Transverse colon (tissue), 4 donors: ENCODE results near the gene KCNE4.

ENCODE experiments used
- POLR2AphosphoS5 ChIP-seq, 3 donors: sonication (generic); formaldehyde crosslinking; IDR thresholded peaks; one replicate each; pipeline ENCODE4 v1.6.1; 2016; ENCODE audit warnings: antibody characterized with exemption in 3 of 3
- TF ChIP-seq, protein P1 (sequence below), 5 experiments: fragments of 200-600 bp in 3 of 5; fragments of 450-650 bp in 2 of 5; sonication (generic) in 3 of 5; IDR thresholded peaks; 1 replicate in 2 of 5; 2 replicates in 3 of 5; pipeline ENCODE4 v1.5.1; 2016 to 2017; ENCODE audit warnings: antibody characterized with exemption in 5 of 5, inconsistent platforms in 3 of 5, mild to moderate bottlenecking in 2 of 5, moderate library complexity in 1 of 5

DNA sequence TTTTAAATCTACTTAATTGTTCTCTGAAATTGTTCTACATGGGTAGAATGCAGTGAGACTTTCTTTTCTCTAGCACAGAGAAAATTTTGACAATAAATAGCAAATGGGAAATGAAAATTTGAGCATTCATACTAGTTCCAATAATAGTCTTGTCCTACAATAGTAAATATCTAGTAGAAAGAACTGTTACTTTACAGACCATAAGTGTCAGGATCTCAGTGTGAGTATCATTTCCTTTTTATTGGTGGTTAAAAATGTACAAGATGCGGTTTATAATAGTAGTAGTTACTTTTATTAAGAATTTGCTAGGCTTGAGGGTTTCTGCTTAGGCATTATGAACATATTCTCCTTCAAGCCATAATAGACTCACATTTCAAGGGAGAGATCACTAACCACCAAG, 43.2 kb downstream of the KCNE4 start:
- TF ChIP-seq, protein P1, sequence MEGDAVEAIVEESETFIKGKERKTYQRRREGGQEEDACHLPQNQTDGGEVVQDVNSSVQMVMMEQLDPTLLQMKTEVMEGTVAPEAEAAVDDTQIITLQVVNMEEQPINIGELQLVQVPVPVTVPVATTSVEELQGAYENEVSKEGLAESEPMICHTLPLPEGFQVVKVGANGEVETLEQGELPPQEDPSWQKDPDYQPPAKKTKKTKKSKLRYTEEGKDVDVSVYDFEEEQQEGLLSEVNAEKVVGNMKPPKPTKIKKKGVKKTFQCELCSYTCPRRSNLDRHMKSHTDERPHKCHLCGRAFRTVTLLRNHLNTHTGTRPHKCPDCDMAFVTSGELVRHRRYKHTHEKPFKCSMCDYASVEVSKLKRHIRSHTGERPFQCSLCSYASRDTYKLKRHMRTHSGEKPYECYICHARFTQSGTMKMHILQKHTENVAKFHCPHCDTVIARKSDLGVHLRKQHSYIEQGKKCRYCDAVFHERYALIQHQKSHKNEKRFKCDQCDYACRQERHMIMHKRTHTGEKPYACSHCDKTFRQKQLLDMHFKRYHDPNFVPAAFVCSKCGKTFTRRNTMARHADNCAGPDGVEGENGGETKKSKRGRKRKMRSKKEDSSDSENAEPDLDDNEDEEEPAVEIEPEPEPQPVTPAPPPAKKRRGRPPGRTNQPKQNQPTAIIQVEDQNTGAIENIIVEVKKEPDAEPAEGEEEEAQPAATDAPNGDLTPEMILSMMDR (IDR thresholded peaks at IDR 0.05) = no peak
- no peak for TF ChIP-seq POLR2AphosphoS5 (IDR thresholded peaks at IDR 0.05)
